ENCODE results near the gene ZCCHC17.

ZCCHC17 gene

DNA sequence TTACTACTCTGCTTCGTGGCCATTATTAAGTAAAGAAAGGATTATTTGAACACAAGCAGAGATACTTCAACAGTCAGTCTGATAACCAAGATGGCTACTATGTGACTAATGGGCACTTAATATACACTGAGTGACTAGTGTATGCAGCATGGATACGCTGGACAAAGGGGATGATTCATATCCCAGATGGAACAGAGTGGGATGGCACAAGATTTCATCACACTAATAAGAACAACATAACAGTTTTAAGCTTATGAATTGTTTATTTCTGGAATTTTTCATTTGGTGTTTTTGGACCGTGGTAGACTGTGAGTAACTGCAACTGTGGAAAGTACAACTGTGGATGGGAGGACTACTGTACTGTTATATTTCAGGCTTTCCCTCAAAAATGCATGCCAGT, 9.4 kb downstream of the ZCCHC17 start:
- no peak for FAIRE-seq

DNA sequence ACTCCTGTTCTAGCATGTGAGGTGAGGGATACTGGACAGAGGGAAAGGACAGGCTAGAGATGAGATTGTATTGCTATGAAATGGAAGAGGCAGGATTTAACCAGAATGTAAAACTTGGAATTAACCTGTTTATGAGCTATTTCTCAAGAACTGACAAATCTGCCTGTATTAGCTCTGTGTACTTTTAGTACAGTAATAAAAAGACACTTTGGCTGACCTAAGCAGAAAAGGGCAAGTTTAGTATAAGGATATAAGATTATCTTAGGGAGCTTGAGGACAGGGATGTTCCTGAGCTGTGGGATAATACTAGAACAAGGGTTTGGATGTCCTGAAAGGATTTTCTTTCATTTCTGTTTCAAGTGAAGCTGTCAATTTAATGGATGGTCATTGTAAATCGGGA, 11.2 kb downstream of the ZCCHC17 start:
- FAIRE-seq: no peak

DNA sequence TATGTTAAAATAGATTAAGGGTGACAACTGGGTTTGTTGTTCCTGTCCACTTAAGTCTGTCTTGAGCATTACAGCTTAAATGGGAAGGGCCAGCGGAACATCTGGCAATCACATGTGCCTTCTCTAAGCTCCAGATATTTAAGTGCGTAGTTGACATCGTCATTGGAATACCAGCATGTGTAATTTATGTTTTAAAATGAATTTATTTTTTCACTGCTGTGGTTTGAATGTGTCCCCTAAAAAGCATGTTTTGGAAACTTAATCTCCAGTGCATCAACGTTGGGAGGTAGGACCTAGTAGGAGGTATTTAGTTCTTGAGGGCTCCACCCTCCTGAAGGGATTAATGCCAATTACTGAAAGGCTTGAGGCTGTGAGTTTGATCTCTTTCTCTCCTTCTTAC, 13.4 kb downstream of the ZCCHC17 start:
- no peak for FAIRE-seq

DNA sequence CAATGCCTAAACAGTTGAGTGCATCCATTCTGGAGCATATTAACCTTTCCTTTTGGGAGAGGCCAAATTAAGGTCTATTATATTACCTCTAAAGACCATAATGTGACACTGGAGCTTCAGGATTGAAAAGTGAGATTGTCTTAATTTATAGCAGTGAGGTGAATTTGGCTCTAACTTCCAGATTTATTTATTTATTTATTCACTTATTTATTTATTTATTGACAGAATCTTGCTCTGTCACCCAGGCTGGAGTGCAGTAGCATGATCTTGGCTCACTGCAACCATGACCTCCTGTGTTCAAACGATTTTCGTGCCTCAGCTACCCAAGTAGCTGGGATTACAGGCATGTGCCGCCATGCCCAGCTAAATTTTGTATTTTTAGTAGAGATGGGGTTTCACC, 19.1 kb downstream of the ZCCHC17 start:
- FAIRE-seq: no peak

DNA sequence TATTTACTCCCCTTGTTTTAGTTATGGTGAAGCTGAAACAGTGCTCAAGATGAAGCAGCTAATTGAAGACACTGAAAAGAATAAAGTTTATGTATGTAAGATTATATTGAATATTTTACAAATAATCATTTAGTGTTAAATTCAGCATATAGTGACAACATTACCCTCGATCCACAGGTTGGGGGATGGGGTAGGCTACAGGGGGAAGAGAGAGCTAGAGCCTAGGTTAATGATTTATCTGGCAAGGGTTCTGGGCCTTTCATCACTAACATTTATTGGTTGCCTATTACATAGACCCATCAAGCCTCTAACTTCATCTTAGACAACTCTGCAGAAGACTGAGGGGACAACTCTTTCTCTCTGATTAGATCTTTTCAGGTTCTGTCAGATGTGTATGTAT, 21.3 kb downstream of the ZCCHC17 start:
- FAIRE-seq: no peak

DNA sequence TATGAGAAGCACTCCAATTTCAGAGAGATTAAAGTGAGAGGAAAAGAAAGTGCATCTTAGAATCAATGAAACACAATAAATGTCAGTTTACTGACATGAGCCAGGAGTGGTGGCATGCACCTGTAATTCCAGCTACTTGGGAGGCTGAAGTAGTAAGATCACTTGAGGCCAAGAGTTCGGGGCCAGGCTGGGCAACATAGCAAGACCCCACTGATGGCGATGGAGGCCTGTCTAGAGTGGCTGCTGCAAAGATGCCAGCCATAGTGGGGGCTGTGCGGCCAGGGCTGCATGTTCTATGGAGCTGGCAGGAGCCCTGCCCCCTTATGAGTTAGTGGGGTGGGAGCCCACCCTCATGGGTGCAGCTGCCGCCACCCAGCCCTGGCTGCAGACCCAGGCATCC, 27.3 kb downstream of the ZCCHC17 start:
- FAIRE-seq: no peak

DNA sequence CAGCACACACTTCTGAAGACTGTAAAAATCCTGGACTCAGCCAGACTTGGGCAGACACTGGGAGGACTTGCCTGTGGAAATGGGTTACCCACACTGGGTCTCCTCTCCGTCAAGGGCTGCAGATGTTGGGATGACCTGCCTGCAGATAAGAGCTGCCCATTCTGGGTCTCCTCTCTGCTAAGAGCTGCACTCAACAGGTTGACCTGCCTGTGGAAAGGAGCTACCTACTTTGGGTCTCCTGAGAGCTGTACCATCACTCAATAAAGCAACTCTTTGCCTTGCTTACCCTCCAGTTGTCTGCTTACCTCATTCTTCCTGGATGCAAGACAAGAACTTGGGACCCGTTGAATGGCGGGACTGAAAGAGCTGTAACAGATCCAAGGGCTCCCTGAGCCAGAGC, 28.2 kb downstream of the ZCCHC17 start:
- no peak for FAIRE-seq

DNA sequence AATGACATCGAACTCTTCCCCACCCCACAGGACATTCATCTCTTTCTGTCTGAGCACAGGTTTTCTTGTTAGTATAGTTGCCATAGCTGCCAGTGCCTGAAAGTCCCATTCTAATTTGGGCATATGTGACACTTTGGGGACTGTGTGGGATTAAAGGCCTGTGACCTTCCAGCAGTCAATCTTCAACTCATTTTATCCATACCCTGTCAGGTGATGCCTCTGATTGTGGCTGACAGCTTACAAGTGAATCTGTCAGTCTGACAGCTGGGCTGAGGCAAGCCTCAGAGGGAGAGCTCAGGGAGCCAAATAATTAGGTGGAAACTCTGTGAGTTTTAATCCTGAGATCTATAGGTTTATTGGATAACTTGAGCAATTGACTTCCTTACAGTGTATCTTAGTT, 29.6 kb downstream of the ZCCHC17 start:
- FAIRE-seq: no peak

DNA sequence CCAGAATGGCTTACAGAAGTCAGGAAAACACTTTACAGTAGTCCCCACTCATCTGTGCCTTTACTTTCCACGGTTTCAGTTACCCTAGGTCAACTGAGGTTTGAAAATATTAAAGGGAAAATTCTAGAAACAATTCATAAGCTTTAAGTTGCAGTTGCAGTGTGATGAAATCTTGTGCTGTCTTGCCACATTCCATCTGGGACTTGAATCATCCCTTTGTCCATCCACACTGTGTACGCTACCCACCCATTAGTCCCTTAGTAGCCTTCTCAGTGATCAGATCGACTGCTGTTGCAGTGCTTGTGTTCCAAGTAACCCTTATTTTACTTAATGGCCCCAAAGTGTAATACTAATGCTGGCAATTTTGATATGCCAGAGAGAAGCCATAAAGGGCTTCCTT, 30.5 kb downstream of the ZCCHC17 start:
- no peak for FAIRE-seq

DNA sequence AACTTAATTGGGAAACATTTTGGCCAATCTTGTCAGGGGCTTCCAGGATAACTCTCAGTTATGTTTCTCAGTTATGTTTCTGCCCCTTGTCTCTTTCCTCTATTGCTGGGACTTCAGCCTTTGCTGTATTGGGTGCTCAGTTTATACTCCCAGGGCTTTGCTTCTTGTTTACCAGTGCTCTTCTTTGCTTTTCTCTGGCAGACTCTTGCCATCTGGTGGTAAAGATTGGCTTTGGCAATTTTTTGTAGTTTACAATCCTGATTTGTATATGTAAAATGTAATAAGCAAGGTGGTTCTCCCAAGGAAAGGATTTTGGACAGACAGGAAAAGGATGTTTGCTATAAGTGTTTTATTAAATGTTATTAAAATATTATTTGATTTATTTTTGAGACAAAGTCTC, 38.2 kb downstream of the ZCCHC17 start:
- FAIRE-seq: peak; percentile 96

DNA sequence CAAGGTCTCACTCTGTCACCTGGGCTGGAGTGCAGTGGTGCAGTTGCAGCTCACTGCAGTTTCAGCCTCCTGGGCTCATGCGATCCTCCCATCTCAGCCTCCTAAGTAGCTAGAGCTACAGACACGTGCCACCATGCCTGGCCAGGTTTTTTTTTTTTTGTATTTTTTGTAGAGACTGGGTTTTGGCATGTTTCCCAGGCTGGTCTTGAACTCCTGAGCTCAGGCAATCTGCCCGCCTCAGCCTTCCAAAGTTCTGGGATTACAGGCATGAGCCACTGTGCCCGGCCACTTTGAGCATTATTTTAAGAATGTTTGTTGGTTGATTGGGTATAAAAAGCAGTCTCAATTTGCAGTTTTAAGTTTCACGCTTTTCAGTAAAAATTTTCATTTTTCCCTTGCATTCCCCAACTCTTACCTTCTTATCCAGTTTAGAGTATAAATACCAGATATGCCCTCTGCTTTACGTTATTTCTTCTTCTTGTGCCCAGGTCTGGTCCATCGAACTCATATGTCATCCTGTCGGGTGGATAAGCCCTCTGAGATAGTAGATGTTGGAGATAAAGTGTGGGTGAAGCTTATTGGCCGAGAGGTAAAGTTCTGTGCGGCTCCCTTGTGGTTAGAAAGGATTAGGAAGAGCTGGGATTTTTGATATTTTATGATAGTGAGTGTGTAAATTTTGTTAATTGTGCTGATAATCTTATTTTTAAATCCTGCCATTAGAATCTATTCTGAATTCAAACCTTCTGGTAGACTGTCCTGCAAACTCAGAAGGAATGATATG, 40.0 kb downstream of the ZCCHC17 start:
- FAIRE-seq: no peak

DNA sequence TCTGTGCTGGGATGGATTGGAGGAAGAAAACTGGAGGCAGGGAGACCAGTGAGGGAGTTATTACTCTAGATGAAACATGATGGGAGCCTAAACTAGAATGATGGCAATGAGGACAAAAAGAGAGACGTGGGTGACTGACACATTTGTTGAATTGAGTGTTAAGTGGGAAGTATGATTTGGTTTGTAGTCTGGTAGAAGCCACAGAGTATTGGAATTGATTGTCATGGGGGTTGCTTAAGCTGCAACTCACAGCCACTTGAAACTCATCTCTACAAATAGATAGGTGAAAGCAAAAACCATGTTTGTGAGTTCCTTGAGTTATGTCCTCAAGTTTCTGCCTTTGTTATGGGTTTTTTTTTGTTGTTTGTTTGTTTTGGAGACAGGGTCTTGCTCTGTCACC, 47.7 kb downstream of the ZCCHC17 start:
- FAIRE-seq: no peak

DNA sequence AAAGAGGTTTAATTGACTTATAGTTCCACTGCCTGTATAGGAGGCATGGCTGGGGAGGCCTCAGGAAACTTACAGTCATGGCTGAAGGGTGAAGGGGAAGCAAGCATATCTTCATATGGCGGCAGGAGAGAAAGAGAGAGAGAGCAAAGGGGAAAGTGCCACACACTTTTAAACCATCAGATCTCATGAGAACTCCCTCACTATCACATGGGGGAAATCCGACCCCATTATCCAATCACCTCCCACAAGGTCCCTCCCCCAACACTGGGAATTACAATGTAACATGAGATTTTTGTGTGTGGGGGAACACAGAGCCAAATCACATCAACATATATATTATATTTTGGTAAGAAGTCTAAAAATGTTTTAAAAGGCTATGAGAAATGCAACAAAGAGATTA, 48.8 kb downstream of the ZCCHC17 start:
- FAIRE-seq: no peak

DNA sequence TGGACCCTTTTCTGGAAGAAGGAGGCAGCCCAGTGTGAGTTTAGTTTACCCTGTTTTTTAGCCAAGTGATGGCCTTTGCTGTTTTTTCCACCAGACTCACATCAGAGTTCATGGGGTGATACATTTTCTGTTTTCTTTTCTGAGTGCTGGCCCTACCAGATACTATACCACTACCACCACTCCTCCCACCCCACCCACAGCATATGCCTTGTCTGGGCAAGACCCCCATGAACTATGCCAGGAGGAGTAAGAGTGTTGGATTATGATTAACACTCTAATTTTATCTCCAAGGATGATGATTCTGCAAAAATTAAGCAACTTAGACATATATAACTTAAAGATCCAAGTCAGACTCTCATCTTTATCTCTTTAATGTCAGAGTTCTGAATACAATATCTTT, 50.0 kb downstream of the ZCCHC17 start:
- no peak for FAIRE-seq

DNA sequence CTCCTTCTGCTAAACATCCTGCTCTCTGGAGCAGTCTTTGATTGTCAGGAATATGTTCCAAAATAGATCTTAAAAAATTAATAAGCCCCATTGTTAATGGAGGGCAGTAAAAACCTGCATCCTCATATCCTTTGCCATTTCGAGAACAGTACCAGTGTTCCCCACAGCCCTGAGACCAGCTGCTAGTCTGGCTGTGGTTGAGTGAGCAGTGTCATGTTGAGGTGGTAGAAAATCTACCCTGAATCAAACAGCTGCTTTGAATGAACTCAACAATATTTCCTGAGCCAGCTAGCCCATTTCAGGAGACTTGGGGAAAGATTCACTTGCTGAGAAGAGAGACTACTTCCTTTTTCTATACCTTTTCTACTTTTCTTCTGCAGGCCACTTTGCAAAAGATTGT, 51.6 kb downstream of the ZCCHC17 start:
- no peak for FAIRE-seq

DNA sequence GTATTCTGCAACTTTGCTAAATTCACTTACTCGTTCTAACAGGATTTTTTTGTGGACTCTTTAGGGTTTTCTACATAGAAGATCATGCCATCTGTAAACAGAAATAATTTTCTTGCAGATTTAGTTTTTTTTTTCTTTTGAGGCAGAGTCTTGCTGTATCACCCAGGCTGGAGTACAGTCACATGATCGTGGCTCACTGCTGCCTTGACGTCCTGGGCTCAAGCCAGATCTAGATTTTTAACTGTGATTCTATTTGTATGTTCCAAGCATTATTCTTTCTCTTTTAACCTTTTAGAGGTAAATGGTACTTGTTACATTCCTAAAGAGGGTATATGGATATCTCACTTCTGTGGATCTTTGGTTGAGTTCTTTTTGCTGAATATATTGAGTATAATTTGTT, 57.5 kb downstream of the ZCCHC17 start:
- FAIRE-seq: no peak

DNA sequence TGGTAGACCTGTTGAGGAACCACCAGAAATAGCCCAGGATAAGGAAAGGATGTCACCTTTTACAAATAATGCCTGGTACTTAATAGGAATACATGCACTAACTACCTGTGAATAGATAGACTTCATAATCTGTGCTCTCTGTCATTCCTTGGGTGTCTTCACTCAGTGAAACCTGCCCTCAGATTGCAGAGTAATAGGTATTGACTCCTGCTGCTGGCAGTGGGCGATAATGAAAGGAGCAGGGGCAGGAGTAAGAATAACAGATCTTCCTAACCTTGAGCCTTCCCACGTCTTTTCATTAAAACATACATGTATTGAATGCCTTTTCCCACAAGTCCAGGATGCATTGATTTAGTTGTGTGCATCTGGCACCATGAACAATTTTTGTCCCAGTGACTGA, 59.6 kb downstream of the ZCCHC17 start:
- no peak for FAIRE-seq

DNA sequence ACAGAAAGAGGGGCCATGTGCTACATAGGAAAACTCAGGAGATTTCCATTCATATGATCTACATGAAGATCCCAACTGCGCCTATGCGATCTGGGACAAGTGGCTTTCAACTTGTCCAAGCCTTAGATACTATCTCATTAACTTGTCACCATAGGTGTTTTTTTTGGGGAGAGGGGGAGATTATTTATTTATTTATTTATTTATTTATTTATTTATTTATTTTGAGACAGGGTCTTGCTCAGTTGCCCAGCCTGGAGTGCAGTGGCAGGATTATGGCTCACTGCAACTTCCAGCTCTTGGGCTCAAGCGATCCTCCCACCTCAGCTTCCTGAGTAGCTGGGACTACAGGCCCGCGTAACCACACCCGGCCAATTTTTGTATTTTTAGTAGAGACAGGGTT, 64.8 kb downstream of the ZCCHC17 start:
- FAIRE-seq: no peak

DNA sequence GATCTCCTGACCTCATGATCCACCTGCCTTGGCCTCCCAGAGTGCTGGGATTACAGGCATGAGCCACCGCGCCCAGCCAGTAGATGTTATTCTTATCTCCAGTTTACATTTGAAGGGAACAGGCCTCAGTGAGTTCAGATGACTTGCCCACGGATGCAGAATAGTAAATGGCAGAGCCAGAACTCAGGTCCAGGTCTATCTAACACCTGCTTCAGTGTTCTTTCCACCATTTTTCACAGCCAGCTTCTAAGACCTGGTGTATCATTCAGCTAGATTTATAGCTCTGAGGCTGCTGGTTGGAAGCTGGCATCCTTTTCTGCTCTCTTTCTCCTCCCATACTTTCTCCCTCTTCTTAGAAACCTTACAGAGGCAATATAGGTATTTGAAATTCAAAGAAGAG, 65.2 kb downstream of the ZCCHC17 start:
- FAIRE-seq: no peak

DNA sequence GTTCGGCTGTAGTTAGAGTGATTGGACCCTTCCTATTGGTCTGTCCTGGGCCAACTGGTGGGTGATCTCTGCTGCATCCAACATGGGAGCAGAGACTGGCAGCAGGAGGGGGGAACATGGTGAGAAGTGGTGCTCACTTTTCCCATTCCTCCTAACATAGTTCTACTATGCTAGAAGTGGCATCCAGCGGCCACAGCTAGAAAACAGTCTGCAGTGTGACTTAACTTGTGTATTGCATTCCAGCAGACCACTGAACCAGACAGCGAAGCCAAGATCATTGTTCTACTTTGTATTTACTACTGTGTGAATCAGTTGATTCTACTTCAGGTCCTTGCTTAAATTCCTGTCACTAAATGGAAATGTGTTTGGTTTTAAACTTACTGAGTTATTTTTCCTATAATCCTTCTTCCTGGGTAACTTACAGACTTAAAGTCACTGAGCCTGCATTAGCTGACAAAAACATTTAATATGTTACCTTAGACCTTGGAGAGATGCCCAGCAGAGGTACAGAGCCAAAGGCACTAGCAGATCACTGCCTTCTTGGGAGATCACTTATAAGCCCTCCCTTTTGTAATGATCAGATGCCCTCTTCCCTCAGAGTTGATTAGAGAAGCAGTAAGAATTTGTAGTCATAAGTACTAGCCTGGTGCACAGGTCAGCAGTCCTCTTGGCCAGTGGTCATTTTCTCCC, 67.9 kb downstream of the ZCCHC17 start:
- no peak for FAIRE-seq

DNA sequence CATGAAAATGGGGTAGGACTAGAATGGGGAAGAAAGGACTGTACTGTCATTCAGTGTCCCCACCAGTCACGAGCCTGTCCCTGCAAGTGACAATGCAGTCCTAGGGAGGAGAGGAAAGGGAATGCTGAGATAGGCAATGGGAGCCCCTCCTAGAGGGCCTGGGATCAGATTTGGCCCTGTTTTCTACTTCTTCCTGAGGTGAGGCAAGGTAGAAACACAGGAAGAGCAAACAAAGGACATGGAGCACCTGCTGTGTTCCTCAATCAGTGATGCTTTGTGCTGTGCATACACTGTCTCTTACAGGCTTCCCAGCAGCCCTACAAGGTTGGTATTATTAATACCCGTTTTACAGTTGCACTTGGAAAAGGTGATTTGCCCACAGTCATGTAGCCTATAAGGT, 70.0 kb downstream of the ZCCHC17 start:
- no peak for FAIRE-seq

DNA sequence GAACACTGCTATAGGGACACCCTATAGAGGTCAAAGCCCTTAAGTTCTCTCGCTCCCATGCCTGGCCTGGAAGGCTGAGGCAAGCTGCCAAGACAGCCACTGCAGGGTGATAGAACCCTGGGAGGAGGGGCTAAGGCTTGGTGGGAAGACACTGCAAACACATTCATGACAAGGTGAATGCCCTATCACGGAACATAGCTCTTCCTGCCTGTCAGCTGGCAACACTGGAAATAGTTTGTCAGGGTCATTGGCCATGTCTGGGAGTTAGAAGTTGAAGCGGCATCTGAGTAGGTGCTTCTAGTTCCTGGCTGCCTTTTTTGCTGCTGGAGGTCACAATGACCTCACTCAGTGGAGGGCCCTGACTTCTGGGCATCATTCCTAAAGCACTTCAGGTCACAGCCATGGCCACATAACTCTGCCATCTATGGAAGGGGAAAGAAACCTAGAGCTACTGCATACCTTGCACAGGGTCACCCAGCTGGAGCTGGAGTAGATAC, 71.8 kb downstream of the ZCCHC17 start:
- FAIRE-seq: no peak

DNA sequence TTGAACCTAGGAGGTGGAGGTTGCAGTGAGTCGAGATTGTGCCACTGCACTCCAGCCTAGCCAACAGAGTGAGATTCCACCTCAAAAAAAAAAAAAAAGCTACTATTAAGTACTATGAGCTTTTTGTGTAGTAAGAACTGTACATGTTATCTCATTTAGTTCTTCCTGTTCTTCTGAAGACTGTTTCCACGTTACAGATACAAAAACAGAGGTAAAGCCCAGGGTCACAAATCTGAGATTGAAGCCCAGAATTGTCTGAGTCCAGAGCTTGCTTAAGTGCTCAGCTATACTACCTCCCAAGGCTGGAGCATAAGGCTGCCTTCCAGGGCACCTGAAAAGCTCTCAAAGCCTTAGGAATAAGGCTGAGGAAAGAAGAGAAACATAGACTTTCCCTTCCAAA, 73.2 kb downstream of the ZCCHC17 start:
- FAIRE-seq: no peak

DNA sequence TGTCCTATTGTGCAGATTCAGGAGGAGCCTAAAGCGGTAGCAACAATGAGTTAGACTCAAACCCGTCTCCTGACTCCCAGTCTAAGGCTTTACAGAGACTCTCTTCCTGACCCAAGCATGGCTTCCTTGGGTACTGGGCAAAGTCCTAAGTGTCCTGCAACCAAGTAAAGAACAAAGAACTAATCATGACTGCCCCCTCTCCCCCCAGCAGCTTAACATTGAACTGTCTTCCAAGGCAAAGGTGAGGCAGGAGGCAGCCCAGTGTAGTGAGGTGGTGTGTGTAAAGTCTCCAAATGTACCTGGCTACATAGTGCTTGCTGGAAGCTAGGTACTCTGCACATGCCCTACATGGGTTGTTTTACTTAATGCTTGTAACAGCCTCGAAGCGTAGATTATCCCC, 73.7 kb downstream of the ZCCHC17 start:
- FAIRE-seq: no peak

Measured in A204.1 (cell line).